ENCODE measurements around the gene GTF2IRD1. TPM values are rescaled to one million over a fixed set of nuclear protein-coding genes. Genes with fewer than 3 reads are reported as not detected.
"Not testable (repeated sequence)": the region's sequence is repeated elsewhere in the genome, so short reads cannot be mapped to it uniquely, and the experiment has no call there.

The GTF2IRD1 gene
- total RNA-seq, 1 donor from 2014 or later = 0.96 TPM

- Mint-ChIP-seq H3K27ac (no peak overlapping the region), H3K9me3 (no peaks in the 10 kb centered on the region), H3K4me3 (no peak overlapping the region), H3K36me3 (ENCODE audit: low read depth) (no peaks in the 10 kb centered on the region), H3K4me1 (ENCODE audit: low read depth) (no peaks in the 10 kb centered on the region), H3K27me3 (ENCODE audit: insufficient read depth) (no peaks in the 10 kb centered on the region)
- intact Hi-C loops (cut with micrococcal nuclease) = loop anchor here (10.0 kb wide), 1 partner anchor 57 kb away; no protein-coding TSS in a partner anchor
- DNase-seq (ENCODE audit: low spot score) = no peak
Measured at GRCh38 chr7:74627661-74628411, 174.1 kb downstream of the GTF2IRD1 start.

GRCh38 chr7:74632505-74632904, 178.8 kb downstream of the GTF2IRD1 start:
- DNase-seq (ENCODE audit: low spot score) = no peak
- Mint-ChIP-seq H3K27me3 (ENCODE audit: insufficient read depth) (peaks cover under 1% of the 10 kb centered on the region), H3K36me3 (ENCODE audit: low read depth) (no peaks in the 10 kb centered on the region), H3K9me3 (no peaks in the 10 kb centered on the region), H3K27ac (no peak overlapping the region), H3K4me3 (no peak overlapping the region), H3K4me1 (ENCODE audit: low read depth) (no peaks in the 10 kb centered on the region)
- intact Hi-C loops (cut with micrococcal nuclease) = no loop called here

DNA sequence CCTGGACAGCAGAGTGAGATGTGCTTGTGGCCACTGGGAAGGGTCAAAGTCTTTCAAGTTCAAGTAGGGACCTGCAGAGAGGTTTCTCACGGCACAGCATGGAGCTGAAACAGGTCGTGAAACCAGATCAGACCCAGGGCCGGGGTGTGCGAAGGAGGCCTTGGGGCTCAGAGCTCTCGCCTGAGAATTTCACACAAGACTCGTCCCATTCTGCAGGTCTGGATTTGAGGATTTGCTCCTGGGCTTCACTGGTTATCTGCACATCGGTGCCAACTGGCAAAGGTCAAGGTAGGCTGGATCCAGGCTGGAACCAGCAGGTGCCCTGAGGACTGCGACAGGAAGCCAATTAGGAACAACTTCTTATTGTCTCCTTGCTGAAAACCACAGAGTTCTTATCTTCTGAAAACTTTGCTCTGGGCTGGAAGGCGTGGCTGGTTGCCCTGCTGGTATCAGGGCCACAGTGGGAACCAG, 179.8 kb downstream of the GTF2IRD1 start:
- H3K27me3 Mint-ChIP-seq (ENCODE audit: insufficient read depth) = peaks cover 2% of the 10 kb centered on the region
- no peaks in the 10 kb centered on the region for H3K9me3 Mint-ChIP-seq
- H3K4me1 Mint-ChIP-seq (ENCODE audit: low read depth) = no peaks in the 10 kb centered on the region

GRCh38 chr7:74637745-74638144, 184.0 kb downstream of the GTF2IRD1 start:
- H3K27me3 Mint-ChIP-seq (ENCODE audit: insufficient read depth) = peaks cover 2% of the 10 kb centered on the region
- no peak overlapping the region for H3K4me3 Mint-ChIP-seq
- no peaks in the 10 kb centered on the region for H3K9me3 Mint-ChIP-seq
- no peak for DNase-seq (ENCODE audit: low spot score)
- H3K4me1 Mint-ChIP-seq (ENCODE audit: low read depth) = peaks cover 6% of the 10 kb centered on the region
- intact Hi-C loops (cut with micrococcal nuclease) = no loop called here
- H3K36me3 Mint-ChIP-seq (ENCODE audit: low read depth) = no peaks in the 10 kb centered on the region
- no peak overlapping the region for H3K27ac Mint-ChIP-seq

More for the DNA sequence above, 179.8 kb downstream of the GTF2IRD1 start:
- H3K4me3 Mint-ChIP-seq = no peak overlapping the region
- H3K27ac Mint-ChIP-seq = no peak overlapping the region
- DNase-seq (ENCODE audit: low spot score) = no peak
- intact Hi-C loops (cut with micrococcal nuclease) = no loop called here
- H3K36me3 Mint-ChIP-seq (ENCODE audit: low read depth) = no peaks in the 10 kb centered on the region

GRCh38 chr7:74650055-74650454, 196.3 kb downstream of the GTF2IRD1 start:
- H3K9me3 Mint-ChIP-seq; H3K36me3 Mint-ChIP-seq (ENCODE audit: low read depth); H3K27me3 Mint-ChIP-seq (ENCODE audit: insufficient read depth): not testable (repeated sequence)
- intact Hi-C loops (cut with micrococcal nuclease) = loop anchor here (1.0 to 10.0 kb wide), 5 partner anchors 9 to 565 kb away; partner anchors contain the start of genes GTF2IRD1 and LIMK1
- DNase-seq (ENCODE audit: low spot score) = peak; percentile 66
- peak overlapping the region; percentile 90 for H3K4me3 Mint-ChIP-seq
- peak overlapping the region; percentile 97 for H3K27ac Mint-ChIP-seq
- peaks cover 36% of the 10 kb centered on the region for H3K4me1 Mint-ChIP-seq (ENCODE audit: low read depth)

GRCh38 chr7:74650493-74651132, 196.9 kb downstream of the GTF2IRD1 start:
- Mint-ChIP-seq H3K4me1 (ENCODE audit: low read depth) (peaks cover 41% of the 10 kb centered on the region), H3K27ac (peak overlapping the region; percentile 97), H3K4me3 (peak overlapping the region; percentile 90)
- H3K36me3 Mint-ChIP-seq (ENCODE audit: low read depth); H3K27me3 Mint-ChIP-seq (ENCODE audit: insufficient read depth); DNase-seq (ENCODE audit: low spot score); H3K9me3 Mint-ChIP-seq: not testable (repeated sequence)
- intact Hi-C loops (cut with micrococcal nuclease) = loop anchor here (1.0 to 10.0 kb wide), 5 partner anchors 9 to 566 kb away; partner anchors contain the start of genes GTF2IRD1 and LIMK1

- H3K36me3 Mint-ChIP-seq (ENCODE audit: low read depth); H3K27me3 Mint-ChIP-seq (ENCODE audit: insufficient read depth); DNase-seq (ENCODE audit: low spot score); H3K9me3 Mint-ChIP-seq: not testable (repeated sequence)
- peak overlapping the region; percentile 90 for H3K4me3 Mint-ChIP-seq
- peak overlapping the region; percentile 97 for H3K27ac Mint-ChIP-seq
- peaks cover 47% of the 10 kb centered on the region for H3K4me1 Mint-ChIP-seq (ENCODE audit: low read depth)
- intact Hi-C loops (cut with micrococcal nuclease) = loop anchor here (10.0 kb wide), 4 partner anchors 46 to 566 kb away; partner anchors contain the start of genes GTF2IRD1 and LIMK1
Measured at GRCh38 chr7:74651133-74651504, 197.4 kb downstream of the GTF2IRD1 start.

Other genes starting within 250 kb of the GTF2IRD1 start
- 15.5 and 18.3 TPM in 2 replicates for gene LAT2, start 243.9 kb upstream of the GTF2IRD1 start, total RNA-seq
- gene RFC2, start 199.5 kb upstream of the GTF2IRD1 start, total RNA-seq = 87.3 and 89.1 TPM in 2 replicates
- 1.5 and 1.7 TPM in 2 replicates for gene CLIP2, start 164.5 kb upstream of the GTF2IRD1 start, total RNA-seq
- 199 and 203 TPM in 2 replicates for gene GTF2I, start 203.8 kb downstream of the GTF2IRD1 start, total RNA-seq